WTC11 (cell line): ENCODE results near the gene ZMYND11.

Experiments
- ATF1 ChIP-seq: sonication (generic); formaldehyde crosslinking; IDR thresholded peaks from 2 replicates; pipeline ENCODE4 v1.8.1; 2023; ENCODE audit warnings: mild to moderate bottlenecking, moderate library complexity, missing genetic modification reagents
- ZNF416 ChIP-seq: fragments of 250-450 bp; sonication (Bioruptor Pico); IDR thresholded peaks from 2 replicates; pipeline ENCODE4 v1.9.0; 2021; ENCODE audit warnings: mild to moderate bottlenecking, inconsistent platforms
- TF ChIP-seq, protein P1 (sequence below): fragments of 200-600 bp; IDR thresholded peaks from 2 replicates; pipeline ENCODE4 v1.8.0; 2022; ENCODE audit warnings: antibody characterized with exemption
- TF ChIP-seq, protein P2 (sequence below): sonication (generic); formaldehyde crosslinking; IDR thresholded peaks from 2 replicates; pipeline ENCODE4 v1.8.1; 2022; ENCODE audit warnings: low read depth, missing genetic modification reagents, borderline replicate concordance
- TF ChIP-seq, protein P3 (sequence below): sonication (generic); formaldehyde crosslinking; IDR thresholded peaks from 2 replicates; pipeline ENCODE4 v1.8.0; 2022; ENCODE audit warnings: mild to moderate bottlenecking, missing genetic modification reagents

DNA sequence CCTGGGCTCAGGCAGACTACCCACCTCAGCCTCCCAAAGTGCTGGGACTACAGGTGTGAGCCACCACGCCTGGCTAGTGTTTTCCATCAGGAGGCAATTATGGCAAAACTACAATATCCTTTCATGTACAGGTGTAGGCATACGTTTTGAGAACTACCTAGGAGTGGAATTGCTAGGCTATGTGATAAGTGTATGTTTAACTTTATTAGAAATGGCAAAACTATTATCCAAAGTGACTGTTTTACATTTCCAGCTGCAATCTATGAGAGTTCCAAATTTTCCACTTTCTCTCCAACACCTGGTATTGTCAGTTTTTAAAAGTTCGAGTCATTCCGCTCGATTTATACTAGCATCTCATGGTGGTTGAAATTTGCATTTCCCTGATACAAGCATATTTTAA lies 59.0 kb downstream of the ZMYND11 start:
- TF ChIP-seq, protein P1, sequence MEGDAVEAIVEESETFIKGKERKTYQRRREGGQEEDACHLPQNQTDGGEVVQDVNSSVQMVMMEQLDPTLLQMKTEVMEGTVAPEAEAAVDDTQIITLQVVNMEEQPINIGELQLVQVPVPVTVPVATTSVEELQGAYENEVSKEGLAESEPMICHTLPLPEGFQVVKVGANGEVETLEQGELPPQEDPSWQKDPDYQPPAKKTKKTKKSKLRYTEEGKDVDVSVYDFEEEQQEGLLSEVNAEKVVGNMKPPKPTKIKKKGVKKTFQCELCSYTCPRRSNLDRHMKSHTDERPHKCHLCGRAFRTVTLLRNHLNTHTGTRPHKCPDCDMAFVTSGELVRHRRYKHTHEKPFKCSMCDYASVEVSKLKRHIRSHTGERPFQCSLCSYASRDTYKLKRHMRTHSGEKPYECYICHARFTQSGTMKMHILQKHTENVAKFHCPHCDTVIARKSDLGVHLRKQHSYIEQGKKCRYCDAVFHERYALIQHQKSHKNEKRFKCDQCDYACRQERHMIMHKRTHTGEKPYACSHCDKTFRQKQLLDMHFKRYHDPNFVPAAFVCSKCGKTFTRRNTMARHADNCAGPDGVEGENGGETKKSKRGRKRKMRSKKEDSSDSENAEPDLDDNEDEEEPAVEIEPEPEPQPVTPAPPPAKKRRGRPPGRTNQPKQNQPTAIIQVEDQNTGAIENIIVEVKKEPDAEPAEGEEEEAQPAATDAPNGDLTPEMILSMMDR: no peak
- no peak for TF ChIP-seq ZNF416 (CRISPR knock-in tag)
- TF ChIP-seq, protein P2, sequence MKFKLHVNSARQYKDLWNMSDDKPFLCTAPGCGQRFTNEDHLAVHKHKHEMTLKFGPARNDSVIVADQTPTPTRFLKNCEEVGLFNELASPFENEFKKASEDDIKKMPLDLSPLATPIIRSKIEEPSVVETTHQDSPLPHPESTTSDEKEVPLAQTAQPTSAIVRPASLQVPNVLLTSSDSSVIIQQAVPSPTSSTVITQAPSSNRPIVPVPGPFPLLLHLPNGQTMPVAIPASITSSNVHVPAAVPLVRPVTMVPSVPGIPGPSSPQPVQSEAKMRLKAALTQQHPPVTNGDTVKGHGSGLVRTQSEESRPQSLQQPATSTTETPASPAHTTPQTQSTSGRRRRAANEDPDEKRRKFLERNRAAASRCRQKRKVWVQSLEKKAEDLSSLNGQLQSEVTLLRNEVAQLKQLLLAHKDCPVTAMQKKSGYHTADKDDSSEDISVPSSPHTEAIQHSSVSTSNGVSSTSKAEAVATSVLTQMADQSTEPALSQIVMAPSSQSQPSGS: no peak
- TF ChIP-seq ATF1: no peak
- TF ChIP-seq, protein P3, sequence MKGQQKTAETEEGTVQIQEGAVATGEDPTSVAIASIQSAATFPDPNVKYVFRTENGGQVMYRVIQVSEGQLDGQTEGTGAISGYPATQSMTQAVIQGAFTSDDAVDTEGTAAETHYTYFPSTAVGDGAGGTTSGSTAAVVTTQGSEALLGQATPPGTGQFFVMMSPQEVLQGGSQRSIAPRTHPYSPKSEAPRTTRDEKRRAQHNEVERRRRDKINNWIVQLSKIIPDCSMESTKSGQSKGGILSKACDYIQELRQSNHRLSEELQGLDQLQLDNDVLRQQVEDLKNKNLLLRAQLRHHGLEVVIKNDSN (CRISPR knock-in tag): no peak
